Measurements from ENCODE around the gene NCF4.

GRCh38 chr22:36894266-36894665 is 33.5 kb downstream of the NCF4 start:
- no peak for TF ChIP-seq LEF1 (IDR thresholded peaks at IDR 0.05)
- TF ChIP-seq TCF7L2 (IDR thresholded peaks at IDR 0.05; ENCODE audit: low read depth, low read length), result no peak
- TF ChIP-seq ARID3B (CRISPR knock-in tag; IDR thresholded peaks at IDR 0.05; ENCODE audit: borderline replicate concordance), result no peak
- no peak for TF ChIP-seq EZH2 (IDR thresholded peaks at IDR 0.05; ENCODE audit: borderline replicate concordance, low read depth, low read length)

Measured in K562 (cell line).